ENCODE results near the gene TFAP2E.
"Not testable (repeated sequence)": the region's sequence is repeated elsewhere in the genome, so short reads cannot be mapped to it uniquely, and the experiment has no call there.

Gene TFAP2E

DNA sequence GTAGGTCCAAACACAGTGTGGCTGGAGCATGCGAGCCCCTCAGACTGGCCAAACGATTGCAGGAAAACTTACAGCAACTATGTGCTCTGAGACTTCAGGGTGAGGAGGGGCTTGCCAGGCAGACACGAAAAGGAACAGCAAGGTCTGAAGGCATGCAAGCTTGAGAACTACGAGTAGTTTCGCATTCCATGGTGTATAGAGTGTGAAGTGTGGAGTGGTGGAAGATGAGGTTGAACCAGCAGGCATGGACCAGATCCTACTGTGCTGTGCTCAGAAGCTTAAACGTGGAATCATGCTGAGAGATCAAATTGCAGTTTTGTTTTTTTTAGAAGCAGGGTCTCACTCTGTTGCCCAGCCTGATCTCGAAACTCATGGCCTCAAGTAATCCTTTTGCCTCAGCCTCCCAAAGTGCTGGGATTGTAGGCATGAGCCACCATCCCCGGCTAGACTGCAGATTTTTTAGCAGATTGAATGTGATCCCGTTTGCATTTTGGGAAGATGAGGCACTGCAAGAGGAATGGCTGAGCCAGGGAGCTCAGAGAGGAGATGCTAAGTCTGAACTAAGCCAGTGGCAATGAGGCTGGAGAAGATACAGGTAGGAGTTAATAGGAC is 5.1 kb upstream of the TFAP2E start:
- in situ Hi-C loops (cut with HindIII; ENCODE audit: low pct_ligation_motif_present, low pct_unique_long_range_greater_than_20kb, low sequenced_read_pairs): no loop called here
- DNase-seq: no peak

DNA sequence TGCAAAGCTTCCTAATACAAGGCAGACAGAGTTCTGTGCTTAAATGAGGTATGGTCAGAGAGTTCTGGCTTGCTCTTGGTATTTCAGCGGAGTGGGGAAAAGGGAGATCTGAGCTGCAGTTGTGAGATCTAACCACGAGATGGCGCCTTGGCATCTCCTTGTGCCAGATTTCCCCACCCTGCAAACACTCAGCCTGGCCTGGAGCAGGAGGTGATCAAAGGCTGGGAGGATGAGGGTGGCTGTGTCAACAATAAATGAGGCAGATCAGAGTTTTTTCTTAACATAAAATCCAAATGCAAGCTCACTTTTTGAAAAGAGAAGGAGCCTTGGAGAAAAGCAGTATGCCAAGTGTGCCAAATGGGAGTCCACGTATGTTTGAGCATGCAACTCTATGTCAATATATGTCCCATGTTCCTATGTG is 4.1 kb upstream of the TFAP2E start:
- in situ Hi-C loops (cut with HindIII; ENCODE audit: low pct_ligation_motif_present, low pct_unique_long_range_greater_than_20kb, low sequenced_read_pairs): no loop called here
- peak; percentile 57 for DNase-seq

DNA sequence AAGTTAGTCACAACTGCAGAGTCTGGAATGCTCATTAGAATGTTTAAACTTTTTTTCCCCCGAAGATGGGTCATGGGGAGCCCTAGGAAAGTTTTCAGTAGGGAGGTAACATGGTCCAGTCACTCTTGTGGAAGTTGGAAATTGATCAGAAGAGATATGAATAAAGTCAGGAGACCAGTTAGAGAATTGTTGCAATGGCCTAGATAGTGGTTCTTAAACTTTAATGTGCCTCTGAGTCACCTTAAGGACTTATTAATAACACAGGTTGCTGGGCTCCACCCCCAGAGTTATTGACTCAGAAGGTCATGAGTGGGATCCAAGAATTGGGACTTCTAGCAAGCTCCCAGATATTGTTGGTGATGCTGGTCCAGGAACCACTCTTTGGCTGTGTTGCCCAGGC is 3.2 kb upstream of the TFAP2E start:
- in situ Hi-C loops (cut with HindIII; ENCODE audit: low pct_ligation_motif_present, low pct_unique_long_range_greater_than_20kb, low sequenced_read_pairs): no loop called here
- DNase-seq: no peak

DNA sequence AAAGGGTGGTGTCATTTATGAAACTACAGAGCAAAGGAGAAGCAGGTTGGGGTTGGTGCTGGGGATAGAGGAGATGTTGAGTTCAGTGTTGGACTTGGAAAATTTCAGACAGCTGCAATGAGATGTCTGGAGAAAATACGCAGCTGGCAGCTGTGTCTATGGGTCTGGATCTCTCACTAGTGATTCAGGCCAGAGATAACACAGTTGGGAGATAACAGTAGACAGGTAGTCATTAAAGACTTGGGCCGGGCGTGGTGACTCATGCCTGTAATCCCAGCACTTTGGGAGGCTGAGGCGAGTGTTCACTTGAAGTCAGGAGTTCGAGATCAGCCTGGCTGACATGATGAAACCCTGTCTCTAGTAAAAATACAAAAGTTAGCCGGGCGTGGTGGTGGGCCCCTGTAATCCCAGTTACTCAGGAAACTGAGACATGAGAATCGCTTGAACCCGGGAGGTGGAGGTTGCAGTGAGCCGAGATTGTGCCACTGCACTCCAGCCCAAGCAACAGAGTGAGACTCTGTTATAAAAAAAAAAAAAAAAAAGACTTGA is 2.5 kb upstream of the TFAP2E start:
- in situ Hi-C loops (cut with HindIII; ENCODE audit: low pct_ligation_motif_present, low pct_unique_long_range_greater_than_20kb, low sequenced_read_pairs): no loop called here
- no peak for DNase-seq

DNA sequence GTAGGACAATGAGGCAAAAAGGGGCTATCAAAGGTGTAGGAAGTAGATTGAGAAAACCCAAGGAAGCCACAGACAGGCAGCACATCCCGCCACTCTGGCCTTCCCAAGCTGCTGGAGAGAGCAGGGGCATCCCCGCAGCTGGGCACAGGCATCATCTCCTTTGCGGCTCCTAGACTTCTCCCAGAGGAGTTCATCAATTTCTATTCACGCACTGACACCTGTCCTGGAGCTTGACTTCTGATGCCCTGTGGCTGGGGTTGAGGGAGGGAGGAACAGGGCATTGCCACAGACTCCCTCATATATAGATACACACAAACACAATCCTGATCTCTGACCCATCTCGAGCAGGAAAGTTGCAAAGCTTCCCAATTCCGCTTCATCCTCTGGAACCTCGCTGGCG is 1.9 kb upstream of the TFAP2E start:
- in situ Hi-C loops (cut with HindIII; ENCODE audit: low pct_ligation_motif_present, low pct_unique_long_range_greater_than_20kb, low sequenced_read_pairs): no loop called here
- no peak for DNase-seq

DNA sequence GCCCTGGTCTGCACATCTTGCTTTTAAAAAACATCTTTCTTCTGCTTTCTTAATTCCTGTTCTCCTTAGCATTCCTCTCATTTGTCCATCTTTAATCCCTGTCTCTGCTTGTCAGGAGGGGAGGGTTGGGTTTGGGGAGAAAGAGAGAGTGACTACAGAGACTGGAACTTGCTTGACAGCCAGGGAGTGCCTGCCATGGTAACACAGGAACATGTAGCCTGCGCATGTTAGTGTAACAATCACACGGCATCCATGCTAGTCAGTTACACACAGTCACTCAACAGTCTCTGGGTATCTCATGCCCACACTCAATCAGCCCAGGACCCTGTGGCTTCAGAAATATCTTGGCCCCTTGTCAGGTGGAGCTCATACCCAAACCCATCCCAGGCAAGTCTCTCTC is 818 bp upstream of the TFAP2E start:
- no peak for DNase-seq
- in situ Hi-C loops (cut with HindIII; ENCODE audit: low pct_ligation_motif_present, low pct_unique_long_range_greater_than_20kb, low sequenced_read_pairs): no loop called here

DNA sequence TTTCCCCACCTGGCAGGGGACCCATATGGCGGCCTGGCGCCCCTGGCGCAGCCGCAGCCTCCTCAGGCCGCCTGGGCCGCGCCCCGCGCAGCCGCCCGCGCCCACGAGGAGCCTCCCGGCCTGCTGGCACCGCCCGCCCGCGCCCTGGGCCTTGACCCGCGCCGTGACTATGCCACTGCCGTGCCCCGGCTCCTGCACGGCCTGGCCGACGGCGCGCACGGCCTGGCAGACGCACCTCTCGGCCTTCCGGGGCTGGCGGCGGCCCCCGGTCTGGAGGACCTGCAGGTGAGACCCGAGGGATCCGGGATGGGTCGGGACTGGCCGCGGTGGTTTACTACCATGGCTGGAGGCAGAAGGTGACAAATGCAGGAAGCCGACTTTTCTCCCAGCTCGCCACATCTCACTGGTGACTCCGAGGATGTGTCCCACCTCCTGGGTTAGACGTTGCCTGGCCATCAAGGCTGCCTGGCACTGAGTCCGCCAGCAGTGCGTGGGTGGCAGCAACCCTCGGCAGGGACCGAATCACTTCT is 1.1 kb downstream of the TFAP2E start:
- in situ Hi-C loops (cut with HindIII; ENCODE audit: low pct_ligation_motif_present, low pct_unique_long_range_greater_than_20kb, low sequenced_read_pairs): no loop called here

DNA sequence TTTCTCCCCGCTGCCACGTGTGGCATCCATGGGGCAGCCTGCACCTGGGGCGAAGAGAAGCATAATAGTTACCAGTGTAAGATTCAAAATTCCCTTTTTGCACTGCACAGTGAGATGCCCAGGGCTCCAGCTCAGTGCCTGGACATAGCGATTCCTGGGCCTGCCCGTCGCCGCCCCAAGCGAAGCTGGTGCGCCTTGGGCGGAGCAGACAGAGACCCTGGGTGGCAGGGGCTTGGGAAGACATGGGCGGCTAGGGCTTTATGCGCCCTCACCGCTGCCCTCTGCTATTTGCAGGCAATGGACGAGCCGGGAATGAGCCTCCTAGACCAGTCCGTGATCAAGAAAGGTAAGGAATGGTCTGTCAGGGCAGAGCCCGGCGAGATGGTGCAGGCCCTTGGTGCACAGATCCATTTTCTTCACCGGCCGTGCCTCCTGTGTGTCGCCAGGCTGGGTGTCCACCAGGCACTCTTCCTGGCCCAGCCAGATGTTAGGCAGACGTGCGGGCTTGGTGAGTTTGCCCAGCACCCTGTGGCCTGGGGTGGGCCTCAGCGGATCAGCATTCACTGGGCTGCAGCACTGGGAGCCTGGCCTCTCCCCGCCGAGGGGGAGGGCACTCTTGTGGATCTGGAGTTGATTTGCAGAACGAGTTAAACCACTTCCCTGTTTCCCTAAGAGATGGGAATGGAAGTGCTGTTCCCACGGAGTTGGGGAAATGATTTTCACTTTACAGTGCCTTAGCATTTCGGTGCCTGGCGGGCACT is 1.7 kb downstream of the TFAP2E start:
- in situ Hi-C loops (cut with HindIII; ENCODE audit: low pct_ligation_motif_present, low pct_unique_long_range_greater_than_20kb, low sequenced_read_pairs): no loop called here
- DNase-seq: no peak

More for the DNA sequence above, 1.1 kb downstream of the TFAP2E start:
- DNase-seq: no peak

DNA sequence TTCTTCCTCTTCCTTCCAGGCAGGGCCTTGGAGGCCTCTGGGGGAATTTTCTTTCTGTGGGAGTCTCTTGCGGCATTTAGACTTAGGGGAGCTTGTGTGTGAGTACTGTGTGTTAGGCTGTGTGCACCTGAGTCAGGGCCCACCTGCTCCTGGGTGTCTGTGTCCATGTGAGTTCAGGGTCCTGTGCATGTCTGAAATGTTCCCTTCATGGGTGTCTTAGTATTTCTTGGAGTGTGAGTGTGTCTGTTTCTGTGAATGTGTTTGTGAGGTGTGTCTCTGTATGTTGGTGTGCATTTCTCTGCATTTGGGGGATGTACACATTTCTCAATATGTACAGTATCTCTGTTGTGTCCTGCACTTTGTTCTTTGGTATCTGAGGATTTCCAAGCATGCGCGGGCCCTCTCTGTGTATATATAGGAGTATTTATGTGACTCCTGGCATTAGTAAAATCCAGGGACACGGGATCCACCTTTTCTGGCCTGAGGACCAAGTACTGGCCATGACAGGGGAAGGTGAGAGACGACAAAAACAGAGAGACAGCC is 2.4 kb downstream of the TFAP2E start:
- in situ Hi-C loops (cut with HindIII; ENCODE audit: low pct_ligation_motif_present, low pct_unique_long_range_greater_than_20kb, low sequenced_read_pairs): no loop called here
- DNase-seq: no peak

DNA sequence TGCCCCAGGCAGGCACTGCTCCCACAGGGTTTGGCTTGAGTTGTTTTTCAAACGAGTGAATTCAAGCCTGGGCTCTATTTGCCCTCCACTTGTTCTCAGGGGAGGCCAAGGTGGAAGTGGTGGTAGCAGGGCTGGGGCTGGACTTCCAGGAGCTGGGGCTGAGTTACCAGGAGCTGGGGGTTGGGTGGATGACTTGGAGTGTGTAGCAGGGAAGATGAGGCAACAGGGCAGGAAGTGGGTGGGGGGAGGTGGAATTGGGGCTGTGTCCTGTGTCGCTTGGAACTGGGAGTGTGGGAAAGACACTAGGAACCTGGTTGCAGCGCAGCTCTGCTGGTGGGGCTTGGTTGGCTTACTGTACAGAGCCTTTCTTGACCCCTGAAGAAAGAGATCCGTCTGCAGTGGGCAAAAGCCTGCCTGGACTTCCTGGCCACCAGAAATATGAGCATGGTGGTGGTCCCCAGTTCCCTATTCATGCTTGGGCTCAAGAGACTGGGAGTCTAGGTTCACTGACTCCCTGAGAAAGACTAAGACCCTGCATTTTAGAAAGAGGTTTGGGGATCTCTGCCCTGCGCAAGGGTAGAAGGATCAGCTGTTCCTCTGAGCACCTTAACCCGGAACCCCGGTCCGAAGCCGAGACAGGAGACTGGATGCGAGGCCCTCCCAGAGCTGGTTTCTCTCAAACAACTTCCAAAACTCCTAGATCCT is 3.1 kb downstream of the TFAP2E start:
- in situ Hi-C loops (cut with HindIII; ENCODE audit: low pct_ligation_motif_present, low pct_unique_long_range_greater_than_20kb, low sequenced_read_pairs): no loop called here

DNA sequence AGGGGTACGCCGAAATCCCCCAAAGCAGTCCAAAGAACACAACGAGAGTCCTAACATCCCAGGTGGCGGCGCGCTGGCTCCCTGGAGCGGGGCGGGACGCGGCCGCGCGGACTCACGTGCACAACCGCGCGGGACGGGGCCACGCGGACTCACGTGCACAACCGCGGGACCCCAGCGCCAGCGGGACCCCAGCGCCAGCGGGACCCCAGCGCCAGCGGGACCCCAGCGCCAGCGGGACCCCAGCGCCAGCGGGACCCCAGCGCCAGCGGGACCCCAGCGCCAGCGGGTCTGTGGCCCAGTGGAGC is 3.6 kb downstream of the TFAP2E start:
- DNase-seq; in situ Hi-C loops (cut with HindIII; ENCODE audit: low pct_ligation_motif_present, low pct_unique_long_range_greater_than_20kb, low sequenced_read_pairs): not testable (repeated sequence)

More for the DNA sequence above, 3.1 kb downstream of the TFAP2E start:
- DNase-seq: no peak

DNA sequence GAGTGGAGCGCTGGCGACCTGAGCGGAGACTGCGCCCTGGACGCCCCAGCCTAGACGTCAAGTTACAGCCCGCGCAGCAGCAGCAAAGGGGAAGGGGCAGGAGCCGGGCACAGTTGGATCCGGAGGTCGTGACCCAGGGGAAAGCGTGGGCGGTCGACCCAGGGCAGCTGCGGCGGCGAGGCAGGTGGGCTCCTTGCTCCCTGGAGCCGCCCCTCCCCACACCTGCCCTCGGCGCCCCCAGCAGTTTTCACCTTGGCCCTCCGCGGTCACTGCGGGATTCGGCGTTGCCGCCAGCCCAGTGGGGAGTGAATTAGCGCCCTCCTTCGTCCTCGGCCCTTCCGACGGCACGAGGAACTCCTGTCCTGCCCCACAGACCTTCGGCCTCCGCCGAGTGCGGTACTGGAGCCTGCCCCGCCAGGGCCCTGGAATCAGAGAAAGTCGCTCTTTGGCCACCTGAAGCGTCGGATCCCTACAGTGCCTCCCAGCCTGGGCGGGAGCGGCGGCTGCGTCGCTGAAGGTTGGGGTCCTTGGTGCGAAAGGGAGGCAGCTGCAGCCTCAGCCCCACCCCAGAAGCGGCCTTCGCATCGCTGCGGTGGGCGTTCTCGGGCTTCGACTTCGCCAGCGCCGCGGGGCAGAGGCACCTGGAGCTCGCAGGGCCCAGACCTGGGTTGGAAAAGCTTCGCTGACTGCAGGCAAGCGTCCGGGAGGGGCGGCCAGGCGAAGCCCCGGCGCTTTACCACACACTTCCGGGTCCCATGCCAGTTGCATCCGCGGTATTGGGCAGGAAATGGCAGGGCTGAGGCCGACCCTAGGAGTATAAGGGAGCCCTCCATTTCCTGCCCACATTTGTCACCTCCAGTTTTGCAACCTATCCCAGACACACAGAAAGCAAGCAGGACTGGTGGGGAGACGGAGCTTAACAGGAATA is 4.2 kb downstream of the TFAP2E start:
- in situ Hi-C loops (cut with HindIII; ENCODE audit: low pct_ligation_motif_present, low pct_unique_long_range_greater_than_20kb, low sequenced_read_pairs): no loop called here
- no peak for DNase-seq

DNA sequence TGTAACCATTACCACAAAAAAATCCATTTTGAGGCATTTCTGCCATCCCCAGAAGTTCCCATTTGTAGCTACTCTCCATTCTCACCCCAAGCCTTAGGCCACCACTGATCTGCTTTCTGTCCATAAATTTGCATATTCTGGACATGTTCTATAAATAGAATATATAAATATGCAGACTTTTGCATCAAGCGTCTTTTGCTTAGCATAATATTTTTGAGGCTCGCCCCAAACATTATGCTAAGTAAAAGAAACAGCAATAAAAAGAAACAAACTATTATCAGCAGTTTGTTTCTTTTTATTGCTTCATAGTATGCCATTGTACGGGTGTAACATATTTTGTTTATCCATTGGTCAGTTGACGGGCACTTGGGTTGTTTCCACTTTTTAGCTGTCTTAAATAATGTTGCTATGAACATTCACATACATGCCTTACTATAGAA is 7.9 kb downstream of the TFAP2E start:
- in situ Hi-C loops (cut with HindIII; ENCODE audit: low pct_ligation_motif_present, low pct_unique_long_range_greater_than_20kb, low sequenced_read_pairs): no loop called here
- DNase-seq: no peak

DNA sequence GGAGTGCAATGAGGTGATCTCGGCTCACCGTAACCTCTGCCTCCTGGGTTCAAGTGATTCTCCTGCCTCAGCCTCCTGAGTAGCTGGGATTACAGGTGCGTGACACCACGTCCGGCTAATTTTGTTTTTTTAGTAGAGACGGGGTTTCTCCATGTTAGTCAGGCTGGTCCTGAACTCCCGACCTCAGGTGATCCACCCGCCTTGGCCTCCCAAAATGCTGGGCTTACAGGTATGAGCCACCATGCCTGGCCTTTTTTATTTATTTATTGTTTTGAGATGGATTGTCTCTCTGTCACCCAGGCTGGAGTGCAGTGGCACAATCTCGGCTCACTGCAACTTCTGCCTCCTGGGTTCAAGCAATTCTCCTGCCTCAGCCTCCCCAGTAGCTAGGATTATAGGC is 8.5 kb downstream of the TFAP2E start:
- in situ Hi-C loops (cut with HindIII; ENCODE audit: low pct_ligation_motif_present, low pct_unique_long_range_greater_than_20kb, low sequenced_read_pairs); DNase-seq: not testable (repeated sequence)

DNA sequence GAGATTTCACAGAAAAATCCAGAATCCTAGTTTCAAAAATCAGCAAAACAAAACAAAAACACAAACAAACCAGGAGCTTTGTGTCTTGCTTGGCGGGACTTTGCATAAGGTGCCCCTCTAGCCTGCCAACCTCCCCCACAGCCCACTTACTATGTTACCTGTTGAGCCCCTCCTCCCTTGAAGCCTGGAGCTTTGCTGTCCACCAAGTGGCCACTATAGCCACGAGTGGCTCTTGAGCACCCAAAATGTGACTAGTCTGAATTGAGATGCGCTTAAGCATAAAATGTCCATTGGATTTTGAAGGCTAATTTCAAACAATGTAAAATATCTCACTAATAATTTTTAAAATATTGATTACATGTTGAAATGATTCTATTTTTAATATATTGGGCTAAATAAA is 12.2 kb downstream of the TFAP2E start:
- DNase-seq: no peak

DNA sequence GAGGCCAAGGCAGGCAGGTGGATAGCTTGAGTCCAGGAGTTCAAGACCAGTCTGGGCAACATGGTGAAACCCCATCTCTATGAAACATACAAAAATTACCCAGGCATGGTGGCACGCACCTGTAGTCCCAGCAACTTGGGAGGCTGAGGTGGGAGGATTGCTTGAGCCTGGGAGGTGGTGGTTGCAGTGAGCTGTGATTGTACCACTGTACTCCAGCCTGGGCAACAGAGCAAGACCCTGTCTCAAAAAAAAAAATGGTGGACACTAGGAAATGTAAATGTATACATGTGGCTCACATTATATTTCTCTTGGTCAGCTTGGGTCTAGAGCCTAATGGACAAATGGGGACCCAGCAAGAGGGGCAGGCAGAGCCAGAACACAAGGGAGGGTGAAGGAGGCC is 12.7 kb downstream of the TFAP2E start:
- in situ Hi-C loops (cut with HindIII; ENCODE audit: low pct_ligation_motif_present, low pct_unique_long_range_greater_than_20kb, low sequenced_read_pairs); DNase-seq: not testable (repeated sequence)

More for the DNA sequence above, 12.2 kb downstream of the TFAP2E start:
- in situ Hi-C loops (cut with HindIII; ENCODE audit: low pct_ligation_motif_present, low pct_unique_long_range_greater_than_20kb, low sequenced_read_pairs): no loop called here

DNA sequence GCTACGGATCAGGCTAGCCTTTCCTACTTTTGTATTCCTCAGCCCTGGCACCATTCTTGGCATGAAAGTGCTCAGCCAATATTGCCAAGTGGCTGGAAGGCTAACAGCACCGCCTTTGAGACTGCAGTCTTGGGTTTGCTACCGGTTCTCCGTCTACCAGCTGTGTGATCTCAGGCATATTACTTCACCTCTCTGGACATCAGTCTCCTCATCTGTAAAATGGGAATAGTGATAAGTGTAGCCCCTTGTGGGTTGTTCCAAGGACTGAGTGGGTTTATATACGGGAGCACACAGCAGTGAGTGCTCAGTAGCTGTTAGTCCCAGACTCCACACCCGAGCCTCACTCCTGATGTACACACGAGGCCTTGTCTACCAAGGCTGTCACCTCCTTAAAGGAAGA is 13.7 kb downstream of the TFAP2E start:
- in situ Hi-C loops (cut with HindIII; ENCODE audit: low pct_ligation_motif_present, low pct_unique_long_range_greater_than_20kb, low sequenced_read_pairs): no loop called here
- no peak for DNase-seq

DNA sequence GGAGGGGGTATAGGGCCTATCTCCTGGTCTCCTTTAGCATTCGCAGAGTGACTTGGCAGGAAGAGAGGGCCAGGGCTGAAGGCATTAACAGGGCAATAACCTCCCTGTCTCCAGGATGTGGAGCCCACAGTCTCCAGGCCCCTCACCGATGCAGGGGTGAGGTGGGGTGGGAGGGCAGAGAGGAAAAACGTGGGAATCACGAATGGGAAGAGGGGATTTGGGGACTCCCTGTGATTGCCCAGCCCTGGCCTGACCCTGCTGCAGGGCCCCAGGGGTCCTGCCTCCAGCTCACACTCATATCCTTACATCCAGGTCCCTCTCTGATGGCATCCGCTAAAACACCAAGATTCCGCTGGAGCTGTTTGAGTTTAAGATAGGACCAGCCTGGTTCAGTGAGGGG is 14.6 kb downstream of the TFAP2E start:
- DNase-seq: no peak
- in situ Hi-C loops (cut with HindIII; ENCODE audit: low pct_ligation_motif_present, low pct_unique_long_range_greater_than_20kb, low sequenced_read_pairs): no loop called here

All from ACHN (cell line).